Lower leg skin (tissue), 4 donors: Measurements from ENCODE around the gene KRTAP1-5. TPM values are rescaled to one million over a fixed set of nuclear protein-coding genes. Genes with fewer than 3 reads are reported as not detected.

Experiments
- DNase-seq, 2 donors: peaks; one replicate each; pipeline ENCODE4 v3.0.0-alpha.2; 2019; ENCODE audit warnings: low spot score in 2 of 2
- H3K4me3 ChIP-seq: fragments of 200-600 bp; sonication (generic); 2 replicates; pipeline ENCODE4 v1.5.1; 2017; ENCODE audit warnings: mild to moderate bottlenecking, low read depth; ENCODE audit not compliant: poor library complexity, severe bottlenecking
- CTCF ChIP-seq, 3 donors: fragments of 450-650 bp; IDR thresholded peaks; one replicate each; pipeline ENCODE4 v1.5.1; 2016; ENCODE audit warnings: antibody characterized with exemption in 3 of 3, mild to moderate bottlenecking in 3 of 3, moderate library complexity in 2 of 3
- POLR2A ChIP-seq, 2 donors: fragments of 450-650 bp; IDR thresholded peaks; one replicate each; pipeline ENCODE4 v1.6.1; 2016 to 2017; ENCODE audit warnings: antibody characterized with exemption in 2 of 2, mild to moderate bottlenecking in 1 of 2, moderate library complexity in 1 of 2
- WGBS, 2 donors: methylation state at CpG; one replicate each; pipeline ENCODE4 v1.1.5; 2018; 5-methylcytosine and 5-hydroxymethylcytosine counted together
- intact Hi-C: fragments of 100-400 bp; cut with DNase I; formaldehyde crosslinking; loops from one replicate; pipeline ENCODE4 v1.15.0; 2023; ENCODE audit warnings: low total_unique reads
- total RNA-seq, 4 donors: library from RNA; depleted of rRNA; stranded (reverse); fragments of >200 nt; gene quantifications; one replicate each; pipeline ENCODE4 v1.1.0, GENCODE V29; 2016

The KRTAP1-5 gene
- total RNA-seq, 4 donors from 2014 or later, result 0.22 to 168 (median 10.9) TPM; not detected in 1

DNA sequence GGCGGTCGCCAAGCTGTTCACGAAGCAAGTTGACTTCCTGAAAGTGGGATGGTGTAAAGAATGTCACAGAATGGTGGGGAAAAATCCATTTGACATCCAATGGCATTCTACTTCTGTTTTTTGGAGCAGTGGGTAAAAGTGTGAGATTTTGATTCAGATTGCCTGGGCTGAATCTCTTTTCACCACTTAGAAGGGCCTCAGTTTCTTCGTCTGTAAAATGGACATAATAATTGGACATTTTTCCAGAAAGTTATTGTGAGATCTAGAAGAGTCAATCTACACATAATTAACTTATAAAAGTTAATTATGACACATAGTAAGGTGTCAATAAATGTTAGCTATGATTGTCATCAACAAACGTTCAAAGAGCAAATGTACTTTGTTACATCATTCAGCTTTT lies 45.9 kb downstream of the KRTAP1-5 start:
- intact Hi-C loops, result no loop called here
- H3K4me3 ChIP-seq, result no peak overlapping the region
- TF ChIP-seq CTCF (IDR thresholded peaks at IDR 0.05), result no peak
- no peak for TF ChIP-seq POLR2A (IDR thresholded peaks at IDR 0.05)
- whole genome bisulfite sequencing, 2 donors, result 70 to 82% methylated on average over 5 of the region's 5 CpGs
- DNase-seq, result no peak

- intact Hi-C loops, result no loop called here
- no peak for DNase-seq
- H3K4me3 ChIP-seq, result no peak overlapping the region
- WGBS, 2 donors, result 44 to 54% methylated on average over 8 of the region's 8 CpGs
- TF ChIP-seq CTCF (IDR thresholded peaks at IDR 0.05), result no peak
- TF ChIP-seq POLR2A (IDR thresholded peaks at IDR 0.05), result no peak
Measured at GRCh38 chr17:40980596-40980995, 46.4 kb downstream of the KRTAP1-5 start.

DNA sequence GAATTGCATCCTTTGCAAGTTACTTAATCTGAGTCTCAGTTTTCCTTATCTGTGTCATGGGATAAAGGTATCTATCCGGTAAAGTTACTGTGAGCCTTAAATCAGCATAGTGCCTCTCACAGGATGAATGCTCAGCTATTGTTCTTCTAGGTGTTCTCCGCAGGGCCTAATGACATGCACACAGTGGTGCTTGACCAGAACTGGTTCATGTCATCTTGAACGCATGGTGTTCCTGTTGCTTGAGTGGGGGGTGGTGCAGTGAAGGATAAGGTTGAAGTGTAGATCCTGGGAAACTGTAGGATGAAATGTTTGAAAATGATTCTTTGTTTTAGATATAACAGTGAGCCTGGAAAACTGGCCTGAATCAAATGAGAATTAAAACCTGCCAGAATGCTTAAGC lies 46.9 kb downstream of the KRTAP1-5 start:
- no peak overlapping the region for H3K4me3 ChIP-seq
- no peak for DNase-seq
- 89 to 96% methylated on average over 3 of the region's 3 CpGs for WGBS, 2 donors
- TF ChIP-seq CTCF (IDR thresholded peaks at IDR 0.05), result no peak
- TF ChIP-seq POLR2A (IDR thresholded peaks at IDR 0.05), result no peak
- intact Hi-C loops, result no loop called here

DNA sequence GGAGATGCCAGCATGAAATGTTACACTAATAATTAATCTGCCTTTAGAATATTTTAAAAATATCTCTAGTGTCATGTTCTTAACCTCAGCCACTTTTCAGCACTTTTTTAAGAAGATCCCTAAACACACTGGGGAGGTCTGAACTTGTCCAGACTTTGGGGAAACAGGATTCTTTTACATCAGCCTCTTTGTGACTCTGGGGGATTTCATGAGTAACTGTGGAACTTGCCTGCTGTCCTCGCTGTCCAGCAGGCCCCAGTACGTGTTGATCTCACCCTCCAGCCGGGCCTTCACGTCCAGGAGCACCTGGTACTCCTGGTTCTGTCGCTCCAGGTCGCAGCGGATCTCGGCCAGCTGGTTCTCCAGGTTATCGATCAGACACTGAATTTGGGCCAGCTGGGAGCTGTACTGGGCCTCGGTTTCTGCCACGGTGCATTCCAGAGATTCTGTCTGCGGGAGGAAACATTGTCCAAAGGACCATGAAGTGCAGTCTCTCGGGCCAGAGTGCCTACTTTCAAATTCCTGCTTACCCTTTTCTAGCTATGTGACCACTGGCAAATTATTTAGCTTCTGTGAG lies 48.3 kb downstream of the KRTAP1-5 start:
- intact Hi-C loops, result no loop called here
- TF ChIP-seq POLR2A (IDR thresholded peaks at IDR 0.05) (no peak), CTCF (IDR thresholded peaks at IDR 0.05) (no peak)
- no peak for DNase-seq
- 70 to 81% methylated on average over 13 of the region's 13 CpGs for WGBS, 2 donors
- H3K4me3 ChIP-seq, result no peak overlapping the region

Other genes starting within 250 kb of the KRTAP1-5 start
- 10 to 100 TPM in 1 of 4 donors, 1 to 10 TPM in 1, under 1 TPM in 1, not detected in 1; 0.52 to 69.8 (median 1.3) TPM for gene KRT27, start 244.7 kb downstream of the KRTAP1-5 start, total RNA-seq
- 1 to 10 TPM in 1 of 4 donors, not detected in 3; 6.0 TPM for gene KRT28, start 227.2 kb downstream of the KRTAP1-5 start, total RNA-seq
- gene KRT10, start 204.6 kb downstream of the KRTAP1-5 start, total RNA-seq, result 1,000 to 10,000 TPM; 4,878 to 8,317 (median 6,442) TPM
- gene KRT12, start 160.0 kb downstream of the KRTAP1-5 start, total RNA-seq, result not detected
- gene KRT20, start 142.0 kb downstream of the KRTAP1-5 start, total RNA-seq, result under 1 TPM in 1 of 4 donors, not detected in 3; 0.12 TPM
- gene KRT23, start 89.6 kb downstream of the KRTAP1-5 start, total RNA-seq, result 100 to 1,000 TPM; 302 to 577 (median 454) TPM
- gene KRT39, start 60.3 kb downstream of the KRTAP1-5 start, total RNA-seq, result 1 to 10 TPM in 1 of 4 donors, under 1 TPM in 1, not detected in 2; 0.51 to 8.8 TPM
- gene KRT40, start 42.9 kb downstream of the KRTAP1-5 start, total RNA-seq, result 10 to 100 TPM in 1 of 4 donors, not detected in 3; 12.3 TPM
- 10 to 100 TPM in 1 of 4 donors, not detected in 3; 11.6 TPM for gene KRTAP3-3, start 33.0 kb downstream of the KRTAP1-5 start, total RNA-seq
- gene KRTAP3-2, start 27.3 kb downstream of the KRTAP1-5 start, total RNA-seq, result 10 to 100 TPM in 1 of 4 donors, not detected in 3; 84.1 TPM
- 10 to 100 TPM in 1 of 4 donors, 1 to 10 TPM in 1, not detected in 2; 4.0 to 83.2 TPM for gene KRTAP3-1, start 18.1 kb downstream of the KRTAP1-5 start, total RNA-seq
- gene KRTAP1-4, start 3.0 kb upstream of the KRTAP1-5 start, total RNA-seq, result 1 to 10 TPM in 1 of 4 donors, not detected in 3; 4.2 TPM
- 100 to 1,000 TPM in 1 of 4 donors, 1 to 10 TPM in 1, not detected in 2; 1.6 to 107 TPM for gene KRTAP1-3, start 7.7 kb upstream of the KRTAP1-5 start, total RNA-seq
- gene KRTAP1-1, start 14.2 kb upstream of the KRTAP1-5 start, total RNA-seq, result 100 to 1,000 TPM in 1 of 4 donors, 1 to 10 TPM in 1, under 1 TPM in 1, not detected in 1; 0.32 to 195 (median 5.1) TPM
- 10 to 100 TPM in 1 of 4 donors, 1 to 10 TPM in 1, not detected in 2; 7.0 to 83.9 TPM for gene KRTAP2-1, start 20.1 kb upstream of the KRTAP1-5 start, total RNA-seq
- 10 to 100 TPM in 1 of 4 donors, 1 to 10 TPM in 1, not detected in 2; 3.6 to 58.7 TPM for gene KRTAP2-2, start 28.0 kb upstream of the KRTAP1-5 start, total RNA-seq
- gene KRTAP2-3, start 32.9 kb upstream of the KRTAP1-5 start, total RNA-seq, result 10 to 100 TPM in 1 of 4 donors, 1 to 10 TPM in 1, not detected in 2; 3.9 to 12.8 TPM
- gene KRTAP2-4, start 38.7 kb upstream of the KRTAP1-5 start, total RNA-seq, result 10 to 100 TPM in 1 of 4 donors, not detected in 3; 61.4 TPM
- gene KRTAP4-7, start 56.9 kb upstream of the KRTAP1-5 start, total RNA-seq, result 10 to 100 TPM in 1 of 4 donors, 1 to 10 TPM in 1, under 1 TPM in 1, not detected in 1; 0.54 to 73.1 (median 2.4) TPM
- gene KRTAP4-8, start 70.9 kb upstream of the KRTAP1-5 start, total RNA-seq, result 10 to 100 TPM in 1 of 4 donors, not detected in 3; 27.3 TPM
- not detected for gene KRTAP4-16, start 75.0 kb upstream of the KRTAP1-5 start, total RNA-seq
- gene KRTAP4-9, start 78.2 kb upstream of the KRTAP1-5 start, total RNA-seq, result 10 to 100 TPM in 1 of 4 donors, 1 to 10 TPM in 1, under 1 TPM in 1, not detected in 1; 0.44 to 73.5 (median 2.6) TPM
- gene KRTAP4-11, start 91.2 kb upstream of the KRTAP1-5 start, total RNA-seq, result 10 to 100 TPM in 1 of 4 donors, under 1 TPM in 1, not detected in 2; 0.89 to 20.6 TPM
- gene KRTAP4-12, start 97.0 kb upstream of the KRTAP1-5 start, total RNA-seq, result 10 to 100 TPM in 1 of 4 donors, not detected in 3; 57.0 TPM
- gene KRTAP4-6, start 113.3 kb upstream of the KRTAP1-5 start, total RNA-seq, result 10 to 100 TPM in 1 of 4 donors, under 1 TPM in 1, not detected in 2; 0.25 to 54.3 TPM
- 10 to 100 TPM in 1 of 4 donors, under 1 TPM in 1, not detected in 2; 0.34 to 14.9 TPM for gene KRTAP4-5, start 122.6 kb upstream of the KRTAP1-5 start, total RNA-seq
- 100 to 1,000 TPM in 1 of 4 donors, under 1 TPM in 1, not detected in 2; 0.84 to 102 TPM for gene KRTAP4-4, start 133.5 kb upstream of the KRTAP1-5 start, total RNA-seq
- 10 to 100 TPM in 1 of 4 donors, 1 to 10 TPM in 1, not detected in 2; 1.2 to 54.0 TPM for gene KRTAP4-3, start 141.0 kb upstream of the KRTAP1-5 start, total RNA-seq
- gene KRTAP4-2, start 151.0 kb upstream of the KRTAP1-5 start, total RNA-seq, result 10 to 100 TPM in 1 of 4 donors, 1 to 10 TPM in 1, not detected in 2; 5.0 to 75.4 TPM
- gene KRTAP4-1, start 157.7 kb upstream of the KRTAP1-5 start, total RNA-seq, result 10 to 100 TPM in 1 of 4 donors, 1 to 10 TPM in 1, not detected in 2; 2.1 to 66.2 TPM
- under 1 TPM in 1 of 4 donors, not detected in 3; 0.91 TPM for gene KRTAP9-1, start 162.7 kb upstream of the KRTAP1-5 start, total RNA-seq
- gene KRTAP9-2, start 199.4 kb upstream of the KRTAP1-5 start, total RNA-seq, result 100 to 1,000 TPM in 1 of 4 donors, 10 to 100 TPM in 1, not detected in 2; 18.1 to 183 TPM
- 100 to 1,000 TPM in 1 of 4 donors, 1 to 10 TPM in 1, under 1 TPM in 1, not detected in 1; 0.27 to 218 (median 8.7) TPM for gene KRTAP9-3, start 205.2 kb upstream of the KRTAP1-5 start, total RNA-seq
- 100 to 1,000 TPM in 1 of 4 donors, under 1 TPM in 2, not detected in 1; 0.47 to 120 (median 0.97) TPM for gene KRTAP9-8, start 210.8 kb upstream of the KRTAP1-5 start, total RNA-seq
- gene KRTAP9-4, start 222.5 kb upstream of the KRTAP1-5 start, total RNA-seq, result 100 to 1,000 TPM in 1 of 4 donors, 1 to 10 TPM in 1, under 1 TPM in 1, not detected in 1; 0.37 to 177 (median 2.1) TPM
- 10 to 100 TPM in 1 of 4 donors, 1 to 10 TPM in 1, not detected in 2; 2.1 to 94.5 TPM for gene KRTAP9-9, start 228.2 kb upstream of the KRTAP1-5 start, total RNA-seq
- under 1 TPM in 2 of 4 donors, not detected in 2; 0.38 to 0.62 TPM for gene KRTAP9-6, start 238.2 kb upstream of the KRTAP1-5 start, total RNA-seq
- 10 to 100 TPM in 1 of 4 donors, under 1 TPM in 1, not detected in 2; 0.51 to 17.1 TPM for gene KRTAP9-7, start 248.5 kb upstream of the KRTAP1-5 start, total RNA-seq